Smooth muscle cell (in vitro differentiated cells): Measurements from ENCODE around the gene KIF23. TPM values are rescaled to one million over a fixed set of nuclear protein-coding genes. Genes with fewer than 3 reads are reported as not detected.

Experiments used
- DNase-seq: peaks from one replicate; lab custom pipeline; 2025; ENCODE audit not compliant: unreplicated experiment; lab: John Stamatoyannopoulos, UW
- H2AFZ ChIP-seq: fragments of 200-600 bp; sonication (generic); 2 replicates; pipeline ENCODE4 v1.6.0; 2016; ENCODE audit warnings: antibody characterized with exemption, low read depth, mild to moderate bottlenecking
- H3F3A ChIP-seq: fragments of 200-600 bp; sonication (generic); 2 replicates; pipeline ENCODE4 v1.6.0; 2017; ENCODE audit warnings: antibody characterized with exemption, low read depth
- H3K27ac ChIP-seq: fragments of 200-600 bp; sonication (generic); 2 replicates; pipeline ENCODE4 v1.5.1; 2016; ENCODE audit warnings: low read depth, mild to moderate bottlenecking
- H3K27me3 ChIP-seq: fragments of 200-600 bp; sonication (generic); 2 replicates; pipeline ENCODE4 v1.6.1; 2016; ENCODE audit warnings: low read depth, mild to moderate bottlenecking
- H3K36me3 ChIP-seq: fragments of 200-600 bp; sonication (generic); 2 replicates; pipeline ENCODE4 v1.5.1; 2016; ENCODE audit warnings: low read depth
- H3K4me1 ChIP-seq: fragments of 200-600 bp; sonication (generic); 2 replicates; pipeline ENCODE4 v1.5.1; 2016; ENCODE audit warnings: low read depth
- H3K4me2 ChIP-seq: fragments of 200-600 bp; sonication (generic); 2 replicates; pipeline ENCODE4 v1.6.0; 2016; ENCODE audit warnings: mild to moderate bottlenecking
- H3K4me3 ChIP-seq: fragments of 200-600 bp; sonication (generic); 2 replicates; pipeline ENCODE4 v1.5.1; 2016; ENCODE audit warnings: mild to moderate bottlenecking
- H3K79me2 ChIP-seq: fragments of 200-600 bp; sonication (generic); 2 replicates; pipeline ENCODE4 v1.6.0; 2016; ENCODE audit warnings: low read depth, mild to moderate bottlenecking
- H3K9ac ChIP-seq: fragments of 200-600 bp; sonication (generic); 2 replicates; pipeline ENCODE4 v1.6.0; 2016; ENCODE audit warnings: low read depth
- H3K9me3 ChIP-seq: fragments of 200-600 bp; sonication (generic); replicated peaks from 2 replicates; pipeline ENCODE4 v1.5.1; 2016; ENCODE audit warnings: low read depth
- H4K20me1 ChIP-seq: fragments of 200-600 bp; sonication (generic); 2 replicates; pipeline ENCODE4 v1.6.0; 2016; ENCODE audit warnings: low read depth
- WGBS: methylation state at CpG from one replicate; pipeline ENCODE4 v1.1.7; 2016; ENCODE audit warnings: low lambda C conversion rate; 5-methylcytosine and 5-hydroxymethylcytosine counted together
- polyA plus RNA-seq: library from polyadenylated mRNA; unstranded; fragments of >200 nt; fragmentation: Nextera tagmentation; extraction: Ambion mirVana; gene quantifications from 2 replicates; pipeline ENCODE4 v1.2.1, GENCODE V29; 2016
- total RNA-seq: library from RNA; depleted of rRNA; stranded (reverse); fragments of >200 nt; gene quantifications from 2 replicates; pipeline ENCODE4 v1.2.3, GENCODE V29; 2014
- TF ChIP-seq, protein P1 (sequence below): fragments of 200-600 bp; sonication (generic); IDR thresholded peaks from 2 replicates; pipeline ENCODE4 v1.5.1; 2017; ENCODE audit warnings: borderline replicate concordance, mild to moderate bottlenecking, antibody characterized with exemption; ENCODE audit not compliant: insufficient read depth, poor library complexity, severe bottlenecking

Gene KIF23
- total and polyA plus RNA-seq, 2 experiments from 2014 or later = 14.3 to 44.1 TPM

GRCh38 chr15:69384626-69385598, 29.2 kb upstream of the KIF23 start:
- Histone ChIP-seq H4K20me1 (no peaks in the 10 kb centered on the region), H3K4me1 (no peaks in the 10 kb centered on the region), H2AFZ (no peak overlapping the region), H3K79me2 (no peaks in the 10 kb centered on the region), H3K4me3 (no peak overlapping the region), H3K4me2 (no peak overlapping the region), H3K27me3 (peaks cover 6% of the 10 kb centered on the region), H3K27ac (no peak overlapping the region), H3K9me3 (no peaks in the 10 kb centered on the region), H3K36me3 (no peaks in the 10 kb centered on the region), H3F3A (no peaks in the 10 kb centered on the region), H3K9ac (no peak overlapping the region)
- DNase-seq = no peak
- WGBS = 83% methylated on average over 12 of the region's 12 CpGs
- TF ChIP-seq, protein P1, sequence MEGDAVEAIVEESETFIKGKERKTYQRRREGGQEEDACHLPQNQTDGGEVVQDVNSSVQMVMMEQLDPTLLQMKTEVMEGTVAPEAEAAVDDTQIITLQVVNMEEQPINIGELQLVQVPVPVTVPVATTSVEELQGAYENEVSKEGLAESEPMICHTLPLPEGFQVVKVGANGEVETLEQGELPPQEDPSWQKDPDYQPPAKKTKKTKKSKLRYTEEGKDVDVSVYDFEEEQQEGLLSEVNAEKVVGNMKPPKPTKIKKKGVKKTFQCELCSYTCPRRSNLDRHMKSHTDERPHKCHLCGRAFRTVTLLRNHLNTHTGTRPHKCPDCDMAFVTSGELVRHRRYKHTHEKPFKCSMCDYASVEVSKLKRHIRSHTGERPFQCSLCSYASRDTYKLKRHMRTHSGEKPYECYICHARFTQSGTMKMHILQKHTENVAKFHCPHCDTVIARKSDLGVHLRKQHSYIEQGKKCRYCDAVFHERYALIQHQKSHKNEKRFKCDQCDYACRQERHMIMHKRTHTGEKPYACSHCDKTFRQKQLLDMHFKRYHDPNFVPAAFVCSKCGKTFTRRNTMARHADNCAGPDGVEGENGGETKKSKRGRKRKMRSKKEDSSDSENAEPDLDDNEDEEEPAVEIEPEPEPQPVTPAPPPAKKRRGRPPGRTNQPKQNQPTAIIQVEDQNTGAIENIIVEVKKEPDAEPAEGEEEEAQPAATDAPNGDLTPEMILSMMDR = no peak

GRCh38 chr15:69385831-69386230, 28.3 kb upstream of the KIF23 start:
- DNase-seq = no peak
- Histone ChIP-seq H2AFZ (no peak overlapping the region), H3K36me3 (no peaks in the 10 kb centered on the region), H3K4me3 (no peak overlapping the region), H3K4me1 (no peaks in the 10 kb centered on the region), H3K27ac (no peak overlapping the region), H3F3A (no peaks in the 10 kb centered on the region), H4K20me1 (no peaks in the 10 kb centered on the region), H3K9ac (no peak overlapping the region), H3K9me3 (no peaks in the 10 kb centered on the region), H3K4me2 (no peak overlapping the region), H3K27me3 (peaks cover 6% of the 10 kb centered on the region), H3K79me2 (no peaks in the 10 kb centered on the region)
- TF ChIP-seq, protein P1 = no peak
- 90% methylated on average over 2 of the region's 2 CpGs for WGBS

DNA sequence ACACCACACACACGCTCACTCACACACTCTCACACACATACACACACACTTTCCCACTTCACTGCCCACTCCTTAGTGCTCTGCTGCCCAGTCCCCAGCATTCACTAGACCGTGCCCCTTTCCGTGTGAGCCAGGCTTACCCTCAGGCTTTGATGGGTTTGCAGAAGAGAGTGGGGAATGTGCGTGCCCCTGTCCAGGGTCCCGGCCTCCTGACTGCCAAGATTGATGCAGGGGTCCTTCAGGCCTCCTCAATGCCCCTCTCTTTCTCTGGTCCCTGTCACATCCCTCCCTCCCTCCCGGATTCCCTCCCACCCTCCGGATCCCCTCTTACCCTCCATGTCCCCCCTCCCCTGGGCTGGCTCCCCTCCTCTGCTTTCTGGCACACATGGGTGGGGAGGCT, 27.9 kb upstream of the KIF23 start:
- Histone ChIP-seq H3K9ac (no peak overlapping the region), H4K20me1 (no peaks in the 10 kb centered on the region), H3K4me3 (no peak overlapping the region), H3K36me3 (no peaks in the 10 kb centered on the region), H3K9me3 (no peaks in the 10 kb centered on the region), H3K27ac (no peak overlapping the region), H3K4me1 (no peaks in the 10 kb centered on the region), H3K27me3 (peaks cover 6% of the 10 kb centered on the region), H3F3A (no peaks in the 10 kb centered on the region), H2AFZ (no peak overlapping the region), H3K4me2 (no peak overlapping the region), H3K79me2 (no peaks in the 10 kb centered on the region)
- 87% methylated on average over 5 of the region's 7 CpGs for WGBS
- TF ChIP-seq, protein P1 = no peak
- DNase-seq = no peak
